HG02623 (cell line): ENCODE measurements around the gene CMTM1.

Source experiments
- ATAC-seq: cut with Tn5 transposase; IDR thresholded peaks from one replicate; pipeline ENCODE4 v1.9.1; 2021; ENCODE audit warnings: moderate library complexity; ENCODE audit not compliant: unreplicated experiment

Gene CMTM1

DNA sequence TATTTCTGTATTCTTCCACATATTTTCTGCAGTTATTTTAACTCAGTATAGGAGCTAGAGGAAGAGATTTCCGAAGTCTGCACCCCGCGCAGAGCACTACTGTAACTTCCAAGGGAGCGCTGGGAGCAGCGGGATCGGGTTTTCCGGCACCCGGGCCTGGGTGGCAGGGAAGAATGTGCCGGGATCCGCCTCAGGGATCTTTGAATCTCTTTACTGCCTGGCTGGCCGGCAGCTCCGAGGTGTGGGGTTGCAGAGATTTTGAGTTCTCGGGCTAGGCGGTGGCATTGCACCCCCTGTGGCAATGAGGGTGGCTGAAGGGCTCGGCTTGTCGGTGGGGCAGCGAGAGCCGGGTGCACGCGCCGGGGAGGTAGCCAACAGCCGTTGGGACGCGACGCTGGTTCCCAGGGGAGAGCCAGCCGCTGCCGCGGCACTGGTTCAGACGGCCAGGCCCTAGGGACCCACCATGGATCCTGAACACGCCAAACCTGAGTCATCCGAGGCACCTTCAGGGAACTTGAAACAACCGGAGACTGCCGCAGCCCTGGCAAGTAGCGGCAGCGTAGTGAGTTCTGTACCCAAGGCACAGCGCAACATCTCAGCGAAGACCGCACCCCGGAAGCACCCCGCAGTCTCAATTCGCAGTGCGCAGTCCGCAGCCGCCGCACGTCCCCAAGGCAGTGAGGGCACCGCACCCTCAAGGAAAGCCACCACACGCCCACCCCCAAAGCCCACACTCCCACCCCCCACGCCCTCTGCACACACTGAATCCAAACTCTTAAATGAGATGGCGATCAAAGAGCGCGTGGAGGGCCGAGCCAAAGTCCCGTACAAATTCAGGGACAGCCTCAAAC, at the start of gene CMTM1:
TSS of gene CMTM1 (plus strand) at position 389 of the 851 bp plus-strand sequence. CDS start at position 464, 75 bp downstream.
- no peak for ATAC-seq

- ATAC-seq: no peak
Measured at GRCh38 chr16:66516509-66516807, 49.8 kb upstream of the CMTM1 start.

DNA sequence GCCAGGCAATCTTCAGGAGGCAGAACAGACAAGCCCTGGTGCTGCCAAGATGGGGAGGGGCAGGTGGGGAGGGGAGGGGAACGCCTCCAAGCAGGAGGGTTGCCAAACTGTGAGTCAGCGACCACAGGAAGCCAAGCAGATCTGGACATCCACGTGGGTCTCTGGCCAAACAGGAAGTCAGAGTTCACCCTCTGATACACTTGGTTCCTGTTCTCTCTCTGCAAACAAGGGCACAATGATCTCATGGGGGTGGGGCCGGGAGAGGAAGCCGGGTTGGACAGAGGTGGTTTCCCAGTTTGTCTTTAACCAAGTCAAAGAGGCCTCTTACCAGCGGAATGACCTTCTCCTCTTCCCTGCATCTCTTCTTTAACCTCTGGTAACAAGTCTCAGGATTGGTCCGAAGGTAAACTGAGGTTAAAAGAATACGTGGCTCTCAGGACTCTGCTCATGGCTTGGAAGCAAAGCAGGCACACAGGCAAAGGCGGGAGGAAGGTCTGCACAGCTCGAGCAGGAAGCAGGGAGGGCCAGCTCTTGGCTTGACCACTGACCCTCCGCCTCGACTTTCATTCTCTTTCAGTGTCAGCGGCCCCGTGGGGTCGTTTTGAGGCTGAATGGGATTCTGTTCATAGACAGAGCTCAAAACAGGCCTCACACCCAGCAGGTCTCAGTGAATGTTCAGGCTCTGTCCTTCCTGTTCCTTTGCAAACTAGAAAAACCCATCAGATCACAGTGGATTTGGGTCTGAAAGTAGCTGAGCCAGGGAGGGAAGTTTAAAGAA, 49.2 kb upstream of the CMTM1 start:
- peak; percentile 94 for ATAC-seq

- no peak for ATAC-seq
Measured at GRCh38 chr16:66517586-66518263, 48.5 kb upstream of the CMTM1 start.

DNA sequence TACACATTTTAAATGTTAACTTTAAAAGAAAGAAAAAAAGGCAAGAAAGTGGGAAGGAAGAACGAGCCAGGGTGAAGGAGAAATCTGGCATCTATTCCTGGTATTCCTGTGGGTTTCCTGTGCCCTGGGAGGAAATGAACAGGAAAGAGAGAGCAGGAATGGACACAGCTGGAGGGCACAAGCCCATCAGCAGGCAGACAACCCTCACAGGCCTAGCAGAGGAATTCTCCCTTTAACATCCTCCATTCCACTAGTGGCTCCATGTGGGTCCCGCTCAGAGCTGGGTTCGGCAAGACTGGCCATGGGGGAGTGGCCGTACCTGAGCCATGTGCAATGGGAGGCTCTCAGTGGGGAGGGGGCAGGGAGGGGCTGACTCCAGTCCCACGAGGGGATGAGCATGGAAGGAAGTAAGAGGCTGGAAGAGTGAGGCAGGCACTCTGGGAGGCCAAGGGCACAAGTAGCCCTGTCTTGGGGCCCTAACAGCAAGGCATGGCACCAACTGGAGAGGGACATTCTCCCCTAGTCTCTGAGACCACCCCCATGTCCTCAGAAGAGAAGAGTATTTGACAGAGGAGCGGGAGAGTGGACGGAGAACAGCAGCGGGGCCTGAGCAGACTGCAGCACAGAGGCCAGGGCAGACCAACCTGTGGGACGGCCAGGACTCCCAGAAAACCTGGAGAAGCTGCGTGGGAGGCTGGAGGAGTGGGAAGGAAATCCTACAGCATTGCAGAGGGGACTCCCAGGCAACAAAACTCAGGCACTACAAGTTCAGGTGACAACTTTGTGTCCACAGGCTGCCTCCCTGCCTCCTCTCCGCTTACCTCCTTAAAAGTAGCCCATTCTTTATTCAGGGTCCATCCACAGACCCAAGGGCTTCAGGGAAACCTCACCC, 46.5 kb upstream of the CMTM1 start:
- ATAC-seq: no peak

- ATAC-seq: no peak
Measured at GRCh38 chr16:66520406-66521170, 45.7 kb upstream of the CMTM1 start.

DNA sequence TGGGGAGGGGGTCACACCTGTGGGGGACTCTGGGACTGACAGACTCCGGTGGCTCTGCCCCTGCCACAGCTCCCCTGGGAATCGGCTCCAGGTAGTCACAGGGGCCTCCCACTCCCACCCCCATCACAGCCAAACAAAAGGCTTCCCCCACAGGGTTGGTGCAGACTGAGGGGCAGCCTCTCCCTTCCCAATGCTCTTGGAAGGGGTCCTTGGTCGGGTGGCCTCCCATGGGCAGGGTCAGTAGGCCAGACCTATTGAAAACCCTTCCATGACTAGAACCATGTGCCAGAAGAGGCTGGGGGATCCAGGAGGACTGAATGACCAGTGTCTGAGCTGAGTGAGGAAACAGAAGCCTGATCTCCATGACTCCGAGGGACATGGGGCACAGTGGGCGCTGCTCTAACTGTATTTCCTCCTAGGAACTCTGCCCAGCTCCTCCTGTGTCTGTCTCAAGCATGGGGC, 45.0 kb upstream of the CMTM1 start:
- ATAC-seq: no peak

DNA sequence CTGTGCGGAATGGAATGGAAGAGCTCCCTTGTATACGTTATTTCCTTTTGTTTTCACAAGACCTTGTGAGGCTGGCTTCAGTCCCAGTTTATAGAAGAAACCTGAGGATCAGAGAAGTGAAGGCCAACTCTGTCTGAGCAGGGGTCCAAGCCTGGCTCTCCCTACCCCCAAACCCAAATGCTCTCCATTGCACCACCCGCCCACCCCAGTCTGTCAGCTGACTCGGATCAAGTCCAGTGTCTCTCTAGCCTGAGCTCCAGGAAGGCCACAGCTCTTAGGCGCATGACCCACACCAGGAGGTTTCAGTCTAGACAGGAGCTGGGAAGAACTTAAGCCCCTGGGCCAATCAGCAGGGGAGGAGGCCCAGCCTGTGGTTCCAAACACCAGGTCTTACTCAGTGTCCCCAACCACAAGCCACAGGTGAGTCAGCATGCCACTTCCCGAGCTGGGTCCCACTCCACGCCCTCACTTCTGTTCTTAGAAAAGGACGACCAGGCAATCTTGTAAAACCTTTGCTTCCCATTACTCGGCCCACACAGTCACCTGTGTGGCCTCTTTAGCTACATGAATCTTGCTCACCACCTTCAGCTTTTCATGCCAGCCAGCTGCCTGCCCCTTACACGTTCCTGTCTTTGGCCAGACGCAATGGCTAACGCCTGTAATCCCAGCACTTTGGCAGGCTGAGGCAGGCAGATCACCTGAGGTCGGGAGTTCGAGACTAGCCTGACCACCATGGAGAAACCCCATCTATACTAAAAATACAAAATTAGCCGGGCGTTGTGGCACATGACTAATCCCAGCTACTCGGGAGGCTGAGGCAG, 44.1 kb upstream of the CMTM1 start:
- peak; percentile 58 for ATAC-seq

- ATAC-seq: no peak
Measured at GRCh38 chr16:66522816-66523590, 43.2 kb upstream of the CMTM1 start.

- peak; percentile 41 for ATAC-seq
Measured at GRCh38 chr16:66523861-66524354, 42.3 kb upstream of the CMTM1 start.

- peak; percentile 48 for ATAC-seq
Measured at GRCh38 chr16:66524601-66525164, 41.6 kb upstream of the CMTM1 start.

DNA sequence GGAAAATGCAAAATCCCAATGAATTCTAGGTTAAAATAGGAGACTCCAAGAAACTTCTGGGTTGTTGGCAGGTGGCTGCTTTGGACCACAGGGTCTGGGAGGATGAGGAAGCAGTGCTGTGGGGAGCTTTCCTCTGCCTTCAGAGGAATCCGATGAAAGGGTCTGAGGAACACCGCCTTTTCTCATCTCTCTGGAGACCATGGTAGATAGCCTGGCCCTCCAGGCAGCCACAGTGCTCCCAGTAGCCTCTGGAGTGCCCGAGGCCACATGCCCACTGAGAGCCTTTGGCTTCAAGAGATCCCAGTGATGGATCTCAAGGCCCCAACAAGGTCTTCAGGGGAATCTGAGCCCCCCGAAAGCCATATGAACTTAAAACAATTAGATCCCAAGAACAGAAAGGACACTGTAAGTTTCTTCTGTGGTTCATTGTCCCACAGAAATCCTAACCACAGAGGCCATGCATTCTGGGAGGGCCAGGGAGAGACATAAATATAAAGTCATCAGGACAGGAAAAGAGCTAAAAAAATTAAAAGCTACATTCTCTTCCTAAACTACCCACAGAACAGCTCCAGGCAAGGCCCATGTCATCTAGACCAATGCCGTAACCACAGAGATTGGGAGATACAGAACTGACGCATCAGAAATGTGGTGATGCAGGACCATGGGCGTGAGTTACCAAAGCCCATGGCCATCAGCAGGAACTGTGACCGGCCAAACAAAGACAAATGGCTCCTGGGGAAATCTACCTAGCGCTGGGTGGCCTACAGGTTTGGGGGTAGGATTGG, 40.7 kb upstream of the CMTM1 start:
- ATAC-seq: no peak

- ATAC-seq: no peak
Measured at GRCh38 chr16:66528294-66528693, 37.9 kb upstream of the CMTM1 start.

DNA sequence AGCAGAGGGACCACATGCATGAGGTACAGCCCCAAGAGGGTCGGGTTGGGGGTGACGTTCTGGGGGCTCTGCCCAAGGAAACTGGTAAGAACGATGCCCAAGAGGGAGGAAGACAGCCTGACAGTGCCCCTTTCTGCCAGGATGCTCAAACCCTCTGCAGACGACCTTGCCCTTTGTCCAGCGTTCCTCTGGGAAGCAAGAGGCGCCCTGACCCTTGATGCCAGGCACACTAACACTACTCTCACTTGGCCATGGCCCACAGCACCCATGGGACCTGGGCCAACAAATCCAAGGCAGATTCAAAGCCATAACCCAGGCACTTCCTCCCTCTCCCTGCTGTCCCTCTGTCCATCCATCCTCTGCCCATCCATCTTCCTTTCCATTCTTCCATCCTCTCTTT, 36.8 kb upstream of the CMTM1 start:
- no peak for ATAC-seq

DNA sequence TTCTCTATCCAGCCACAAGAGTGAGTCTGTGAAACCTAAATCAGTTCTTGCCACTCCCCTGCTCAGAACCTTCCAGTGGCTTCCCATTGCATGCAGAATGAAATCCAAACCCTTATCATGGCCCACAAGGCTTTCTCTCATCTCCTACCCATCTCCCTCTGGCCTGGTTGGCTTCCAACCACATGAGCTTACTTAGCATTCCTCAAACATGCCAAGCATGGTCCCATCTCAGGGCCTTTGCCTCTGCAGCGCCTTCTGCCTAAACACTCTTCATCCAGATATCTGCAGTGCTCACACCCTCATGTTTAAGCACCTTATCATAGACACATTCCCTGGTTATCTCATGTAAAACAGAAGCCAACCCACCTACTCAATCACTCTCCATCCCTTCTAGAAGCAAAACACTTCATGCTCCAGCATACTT, 31.9 kb upstream of the CMTM1 start:
- no peak for ATAC-seq

GRCh38 chr16:66536525-66536924, 29.7 kb upstream of the CMTM1 start:
- ATAC-seq: no peak

DNA sequence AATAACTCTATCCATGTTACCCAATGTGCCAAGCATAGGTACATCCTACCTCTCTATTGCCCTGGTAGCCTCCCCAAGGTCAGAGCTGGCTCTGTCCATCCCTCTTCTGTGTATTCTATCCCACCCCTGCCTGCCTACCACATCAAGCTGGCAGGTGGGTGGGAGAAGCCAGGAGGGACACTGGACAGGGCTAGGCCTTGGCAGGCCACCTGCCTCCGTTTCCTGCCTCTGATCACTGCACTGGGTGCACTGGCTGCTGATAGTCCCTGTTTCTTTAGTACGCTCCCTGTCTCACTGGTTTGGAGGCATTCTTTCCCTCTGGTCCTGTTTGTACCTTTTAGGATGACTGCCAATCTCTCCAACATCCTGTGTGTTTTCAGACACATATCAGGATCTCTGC, 29.0 kb upstream of the CMTM1 start:
- ATAC-seq: no peak
